WTC11 (cell line): ENCODE results near the gene NRN1L.

Source experiments
- CREB1 ChIP-seq: sonication (generic); formaldehyde crosslinking; IDR thresholded peaks from 2 replicates; pipeline ENCODE4 v1.8.0; 2023; ENCODE audit warnings: mild to moderate bottlenecking, missing genetic modification reagents
- CTCF ChIP-seq: fragments of 200-600 bp; IDR thresholded peaks from 2 replicates; pipeline ENCODE4 v1.8.0; 2022; ENCODE audit warnings: antibody characterized with exemption
- FOXP4 ChIP-seq: sonication (generic); formaldehyde crosslinking; IDR thresholded peaks from 2 replicates; pipeline ENCODE4 v1.8.0; 2022; ENCODE audit warnings: mild to moderate bottlenecking, missing genetic modification reagents
- RORB ChIP-seq: fragments of 250-450 bp; sonication (Bioruptor Pico); IDR thresholded peaks from 2 replicates; pipeline ENCODE4 v1.9.0; 2021; ENCODE audit warnings: mild to moderate bottlenecking
- SP1 ChIP-seq: sonication (generic); formaldehyde crosslinking; conservative IDR thresholded peaks from 2 replicates; pipeline ENCODE4 v1.8.1; 2022; ENCODE audit warnings: missing genetic modification reagents
- TF ChIP-seq, protein P1 (sequence below): sonication (generic); formaldehyde crosslinking; conservative IDR thresholded peaks from 2 replicates; pipeline ENCODE4 v1.8.1; 2022; ENCODE audit warnings: mild to moderate bottlenecking, missing genetic modification reagents
- TF ChIP-seq, protein P2 (sequence below): sonication (generic); formaldehyde crosslinking; IDR thresholded peaks from 2 replicates; pipeline ENCODE4 v1.8.1; 2022; ENCODE audit warnings: low read depth, missing genetic modification reagents, borderline replicate concordance
- TF ChIP-seq, protein P3 (sequence below): sonication (generic); formaldehyde crosslinking; IDR thresholded peaks from 2 replicates; pipeline ENCODE4 v1.8.0; 2022; ENCODE audit warnings: mild to moderate bottlenecking, missing genetic modification reagents

DNA sequence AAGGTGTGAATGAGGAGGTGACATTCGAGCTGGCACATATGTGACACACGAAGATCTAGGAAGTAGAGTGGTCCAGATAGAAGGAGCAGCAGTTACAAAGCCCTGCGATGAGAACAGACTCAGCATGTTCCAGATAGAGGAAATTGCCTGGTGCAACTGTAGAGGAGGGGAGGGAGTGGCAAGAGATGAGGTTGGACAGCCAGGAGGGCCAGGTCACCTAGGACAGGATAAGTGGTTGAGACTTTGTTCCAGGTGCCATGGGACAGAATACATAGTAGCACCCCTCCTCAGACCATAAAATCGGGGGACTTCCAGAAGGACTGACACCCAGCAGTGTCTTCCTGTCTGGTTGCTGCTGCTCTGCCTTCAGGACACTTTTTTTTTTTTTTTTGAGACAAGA is 26.2 kb upstream of the NRN1L start:
- TF ChIP-seq CTCF (no peak), SP1 (no peak), FOXP4 (CRISPR knock-in tag) (no peak), CREB1 (CRISPR knock-in tag) (no peak), RORB (no peak)
- TF ChIP-seq, protein P1, sequence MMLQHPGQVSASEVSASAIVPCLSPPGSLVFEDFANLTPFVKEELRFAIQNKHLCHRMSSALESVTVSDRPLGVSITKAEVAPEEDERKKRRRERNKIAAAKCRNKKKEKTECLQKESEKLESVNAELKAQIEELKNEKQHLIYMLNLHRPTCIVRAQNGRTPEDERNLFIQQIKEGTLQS (CRISPR knock-in tag) = no peak
- TF ChIP-seq, protein P2, sequence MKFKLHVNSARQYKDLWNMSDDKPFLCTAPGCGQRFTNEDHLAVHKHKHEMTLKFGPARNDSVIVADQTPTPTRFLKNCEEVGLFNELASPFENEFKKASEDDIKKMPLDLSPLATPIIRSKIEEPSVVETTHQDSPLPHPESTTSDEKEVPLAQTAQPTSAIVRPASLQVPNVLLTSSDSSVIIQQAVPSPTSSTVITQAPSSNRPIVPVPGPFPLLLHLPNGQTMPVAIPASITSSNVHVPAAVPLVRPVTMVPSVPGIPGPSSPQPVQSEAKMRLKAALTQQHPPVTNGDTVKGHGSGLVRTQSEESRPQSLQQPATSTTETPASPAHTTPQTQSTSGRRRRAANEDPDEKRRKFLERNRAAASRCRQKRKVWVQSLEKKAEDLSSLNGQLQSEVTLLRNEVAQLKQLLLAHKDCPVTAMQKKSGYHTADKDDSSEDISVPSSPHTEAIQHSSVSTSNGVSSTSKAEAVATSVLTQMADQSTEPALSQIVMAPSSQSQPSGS (CRISPR knock-in tag) = no peak
- TF ChIP-seq, protein P3, sequence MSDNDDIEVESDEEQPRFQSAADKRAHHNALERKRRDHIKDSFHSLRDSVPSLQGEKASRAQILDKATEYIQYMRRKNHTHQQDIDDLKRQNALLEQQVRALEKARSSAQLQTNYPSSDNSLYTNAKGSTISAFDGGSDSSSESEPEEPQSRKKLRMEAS (CRISPR knock-in tag) = no peak
